ENCODE data around the gene ZNF777.

The ZNF777 gene

DNA sequence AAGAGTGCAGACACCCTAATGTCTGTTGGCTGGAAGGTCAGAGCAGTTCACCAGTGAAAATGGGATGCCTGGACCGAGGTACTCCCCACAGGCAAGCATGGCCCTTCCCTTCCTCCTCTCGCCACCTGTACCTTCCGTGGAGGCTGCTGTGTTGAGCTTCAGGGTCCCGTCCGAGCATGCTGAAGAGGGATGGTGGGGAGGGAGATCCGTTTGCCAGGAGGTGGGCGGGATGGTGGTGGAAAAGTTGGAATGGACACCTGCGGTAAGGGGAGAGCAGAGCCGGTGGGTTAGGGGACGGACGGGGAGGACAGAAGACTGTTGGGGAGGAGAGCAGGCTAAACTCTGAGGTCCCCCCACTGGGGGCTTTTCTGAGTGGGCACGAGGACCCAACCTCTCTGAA lies 15.9 kb upstream of the ZNF777 start:
- Histone ChIP-seq H4K20me1 (ENCODE audit: low read depth, low read length) (no peaks in the 10 kb centered on the region), H3K9me2 (replicated peaks; ENCODE audit: insufficient read depth, low read length) (no peaks in the 10 kb centered on the region), H3K27ac (ENCODE audit: low read depth, low read length) (no peak overlapping the region), H3F3A (ENCODE audit: insufficient read depth) (no peaks in the 10 kb centered on the region; the same call in 1 of the 2 replicates), H3K9ac (ENCODE audit: low read length) (no peak overlapping the region), H3K27me3 (ENCODE audit: low read length) (no peaks in the 10 kb centered on the region), H2AFZ (ENCODE audit: low read depth, low read length, severe bottlenecking) (no peak overlapping the region), H3K4me3 (ENCODE audit: insufficient read depth, low read length, poor library complexity, severe bottlenecking) (no peak overlapping the region), H3K36me3 (ENCODE audit: low read length) (peaks cover 12% of the 10 kb centered on the region), H3K4me2 (ENCODE audit: low read depth, low read length, poor library complexity, severe bottlenecking) (no peak overlapping the region), H3K9me3 (ENCODE audit: insufficient read depth, low read length) (peaks cover 7% of the 10 kb centered on the region; the same call in 1 of the 2 replicates), H3K79me2 (ENCODE audit: insufficient read depth, low read length) (no peaks in the 10 kb centered on the region)
- no peak for TF ChIP-seq CTCF (IDR thresholded peaks at IDR 0.05; ENCODE audit: insufficient read depth, low read length, poor library complexity, severe bottlenecking)
- no peak for TF ChIP-seq EZH2phosphoT487 (conservative IDR thresholded peaks at IDR 0.05; ENCODE audit: low read length)

DNA sequence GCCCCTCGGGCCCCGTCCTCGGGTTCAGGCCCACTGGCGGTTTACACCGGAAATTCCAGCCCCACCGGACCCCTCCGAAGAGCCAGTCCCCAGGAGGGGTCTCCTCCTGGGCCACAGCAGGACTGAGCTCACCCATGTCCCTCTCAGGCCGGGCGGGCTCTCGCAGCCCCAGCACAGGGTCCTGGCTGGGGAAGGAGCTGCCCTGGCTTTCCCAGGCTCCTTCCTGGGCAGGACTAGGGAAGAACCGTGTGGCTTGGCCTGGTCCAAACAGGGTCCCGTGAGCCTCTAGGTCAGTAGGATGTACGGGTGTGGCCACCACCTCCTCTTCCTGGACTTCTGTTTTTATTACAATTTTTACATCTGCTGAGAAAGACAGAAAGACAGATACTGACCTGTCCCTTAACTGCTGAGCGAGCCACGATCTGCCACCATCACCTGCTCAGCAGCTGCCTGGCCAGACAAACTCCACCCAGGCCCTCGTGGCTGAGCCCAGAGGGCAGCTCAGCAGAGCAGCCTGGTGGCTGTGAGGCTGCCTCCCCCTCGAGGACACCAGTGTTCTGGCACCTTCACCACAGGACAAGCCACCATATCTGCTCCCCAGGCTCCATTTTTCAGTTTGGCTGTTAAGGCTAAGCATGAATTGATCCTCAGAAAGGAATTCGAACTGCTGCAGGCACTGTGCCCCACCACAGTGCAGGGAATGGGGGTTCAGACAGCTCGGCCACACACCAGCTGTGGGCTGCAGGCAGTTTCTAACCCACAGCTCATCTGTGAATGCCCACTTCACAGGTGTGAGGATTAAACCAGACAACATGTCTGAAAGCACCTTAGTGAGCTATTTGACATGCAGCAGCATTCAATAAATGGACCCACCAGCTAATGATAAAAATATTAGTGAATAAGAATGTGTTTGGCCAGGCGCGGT lies 14.5 kb upstream of the ZNF777 start:
- Histone ChIP-seq H3K36me3 (ENCODE audit: low read length) (peaks cover 12% of the 10 kb centered on the region), H3K4me2 (ENCODE audit: low read depth, low read length, poor library complexity, severe bottlenecking) (no peak overlapping the region), H3K9me2 (replicated peaks; ENCODE audit: insufficient read depth, low read length) (no peaks in the 10 kb centered on the region), H4K20me1 (ENCODE audit: low read depth, low read length) (no peaks in the 10 kb centered on the region), H3K4me3 (ENCODE audit: insufficient read depth, low read length, poor library complexity, severe bottlenecking) (no peak overlapping the region), H3K79me2 (ENCODE audit: insufficient read depth, low read length) (no peaks in the 10 kb centered on the region), H2AFZ (ENCODE audit: low read depth, low read length, severe bottlenecking) (no peak overlapping the region), H3K27me3 (ENCODE audit: low read length) (no peaks in the 10 kb centered on the region), H3K9ac (ENCODE audit: low read length) (no peak overlapping the region), H3F3A (ENCODE audit: insufficient read depth) (no peaks in the 10 kb centered on the region), H3K9me3 (ENCODE audit: insufficient read depth, low read length) (peaks cover 7% of the 10 kb centered on the region; the same call in 1 of the 2 replicates), H3K27ac (ENCODE audit: low read depth, low read length) (no peak overlapping the region)
- TF ChIP-seq CTCF (IDR thresholded peaks at IDR 0.05; ENCODE audit: insufficient read depth, low read length, poor library complexity, severe bottlenecking) (no peak), EZH2phosphoT487 (conservative IDR thresholded peaks at IDR 0.05; ENCODE audit: low read length) (no peak)

- peaks cover 9% of the 10 kb centered on the region for H3K36me3 ChIP-seq (ENCODE audit: low read length)
- peaks cover 6% of the 10 kb centered on the region; the same call in 1 of the 2 replicates for H3K9me3 ChIP-seq (ENCODE audit: insufficient read depth, low read length)
- H2AFZ ChIP-seq (ENCODE audit: low read depth, low read length, severe bottlenecking), result no peak overlapping the region
- H3K27ac ChIP-seq (ENCODE audit: low read depth, low read length), result no peak overlapping the region
- no peak overlapping the region for H3K4me3 ChIP-seq (ENCODE audit: insufficient read depth, low read length, poor library complexity, severe bottlenecking)
- no peak for TF ChIP-seq CTCF (IDR thresholded peaks at IDR 0.05; ENCODE audit: insufficient read depth, low read length, poor library complexity, severe bottlenecking)
- TF ChIP-seq EZH2phosphoT487 (conservative IDR thresholded peaks at IDR 0.05; ENCODE audit: low read length), result no peak
- no peaks in the 10 kb centered on the region for H3K79me2 ChIP-seq (ENCODE audit: insufficient read depth, low read length)
- H3K9ac ChIP-seq (ENCODE audit: low read length), result no peak overlapping the region
- H4K20me1 ChIP-seq (ENCODE audit: low read depth, low read length), result no peaks in the 10 kb centered on the region
- no peaks in the 10 kb centered on the region for H3F3A ChIP-seq (ENCODE audit: insufficient read depth)
- H3K4me2 ChIP-seq (ENCODE audit: low read depth, low read length, poor library complexity, severe bottlenecking), result no peak overlapping the region
- no peaks in the 10 kb centered on the region for H3K27me3 ChIP-seq (ENCODE audit: low read length)
- no peaks in the 10 kb centered on the region for H3K9me2 ChIP-seq (replicated peaks; ENCODE audit: insufficient read depth, low read length)
Measured at GRCh38 chr7:149474309-149475120, 13.7 kb upstream of the ZNF777 start.

Measured in SU-DHL-6 (cell line).